Neuron (in vitro differentiated cells): ENCODE data around the gene PDGFC.
"Not testable (repeated sequence)": the region's sequence is repeated elsewhere in the genome, so short reads cannot be mapped to it uniquely, and the experiment has no call there.

Experiments
- H2AFZ ChIP-seq: one replicate; pipeline ENCODE4 v1.6.1; 2013; ENCODE audit warnings: low read depth, mild to moderate bottlenecking, inconsistent platforms, low read length, moderate library complexity
- H3K27me3 ChIP-seq: one replicate; pipeline ENCODE4 v1.6.1; 2013; ENCODE audit warnings: low read length; ENCODE audit not compliant: insufficient read depth
- H3K36me3 ChIP-seq: one replicate; pipeline ENCODE4 v1.6.1; 2013; ENCODE audit warnings: low read length; ENCODE audit not compliant: insufficient read depth
- H3K4me1 ChIP-seq: one replicate; pipeline ENCODE4 v1.6.1; 2013; ENCODE audit warnings: low read length; ENCODE audit not compliant: insufficient read depth
- H3K4me3 ChIP-seq: 2 replicates; pipeline ENCODE4 v1.5.1; 2013; ENCODE audit warnings: mild to moderate bottlenecking, low read length, moderate library complexity
- H3K9me3 ChIP-seq: one replicate; pipeline ENCODE4 v1.6.1; 2013; ENCODE audit warnings: low read length

Gene PDGFC

DNA sequence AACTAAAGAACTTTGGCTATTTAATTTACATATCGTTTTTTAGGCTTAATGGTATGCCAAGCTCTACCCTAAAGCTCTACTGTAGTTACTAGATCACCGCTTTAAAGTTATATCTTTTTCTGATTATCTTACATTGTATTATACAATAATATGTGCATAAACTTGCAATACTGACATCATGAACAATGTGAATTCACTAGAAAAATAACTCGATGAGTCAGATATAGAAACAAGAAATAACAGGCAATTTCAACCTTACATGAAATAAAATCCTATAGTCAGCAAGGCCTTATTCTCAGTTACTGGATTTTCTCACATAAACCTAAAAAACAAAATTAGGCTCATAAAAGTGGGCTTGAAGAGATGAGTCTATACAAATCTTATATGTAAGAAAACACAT is 32.5 kb downstream of the PDGFC start:
- H3K27me3 ChIP-seq: no peaks in the 10 kb centered on the region
- no peaks in the 10 kb centered on the region for H3K9me3 ChIP-seq
- peaks cover 10% of the 10 kb centered on the region for H3K4me1 ChIP-seq
- H2AFZ ChIP-seq: no peak overlapping the region
- no peak overlapping the region for H3K4me3 ChIP-seq
- H3K36me3 ChIP-seq: no peaks in the 10 kb centered on the region

DNA sequence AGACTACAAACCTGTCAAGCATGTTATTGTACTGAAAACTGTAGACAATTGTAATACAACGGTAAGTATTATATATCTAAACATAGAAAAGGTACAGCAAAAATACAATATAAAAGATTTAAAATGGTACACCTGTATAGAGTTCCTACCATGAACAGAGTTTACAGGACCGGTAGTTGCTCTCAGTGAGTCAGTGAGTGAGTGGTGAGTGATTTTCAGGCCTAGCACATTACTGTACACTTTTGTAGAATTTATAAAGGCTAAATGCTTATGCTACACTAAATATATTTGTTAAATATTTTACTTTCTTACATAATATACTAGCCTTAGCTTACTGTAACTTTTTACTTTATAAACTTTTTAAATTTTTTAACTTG is 37.4 kb downstream of the PDGFC start:
- H3K27me3 ChIP-seq: no peaks in the 10 kb centered on the region
- H3K4me3 ChIP-seq: no peak overlapping the region
- H2AFZ ChIP-seq: no peak overlapping the region
- H3K36me3 ChIP-seq: no peaks in the 10 kb centered on the region
- no peaks in the 10 kb centered on the region for H3K4me1 ChIP-seq
- peaks cover 2% of the 10 kb centered on the region for H3K9me3 ChIP-seq

DNA sequence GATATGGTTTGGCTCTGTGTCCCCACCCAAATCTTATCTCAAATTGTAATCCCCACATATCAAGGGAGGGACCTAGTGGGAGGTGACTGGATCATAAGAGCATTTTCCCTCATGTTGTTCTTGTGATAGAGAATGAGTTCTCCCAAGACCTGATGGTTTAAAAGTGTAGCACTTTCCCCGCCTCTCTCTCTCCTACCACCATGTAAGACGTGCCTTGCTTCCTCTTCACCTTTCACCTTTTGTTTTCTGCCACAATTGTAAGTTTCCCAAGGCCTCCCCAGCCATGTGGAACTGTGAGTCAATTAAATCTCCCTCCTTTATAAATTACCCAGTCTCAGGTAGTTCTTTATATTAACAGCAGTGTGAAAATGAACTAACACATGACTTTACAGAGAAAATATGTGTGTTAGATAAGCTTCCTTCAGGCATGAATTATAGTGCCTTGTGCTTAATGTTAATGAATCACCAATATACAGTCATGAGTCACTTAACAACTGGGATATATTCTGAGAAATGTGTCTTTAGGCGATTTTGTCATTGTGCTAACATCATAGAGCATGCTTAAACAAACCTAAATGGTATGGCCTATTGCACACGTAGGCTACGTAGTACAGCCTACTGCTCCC is 37.9 kb downstream of the PDGFC start:
- H3K27me3 ChIP-seq: no peaks in the 10 kb centered on the region
- no peaks in the 10 kb centered on the region for H3K4me1 ChIP-seq

DNA sequence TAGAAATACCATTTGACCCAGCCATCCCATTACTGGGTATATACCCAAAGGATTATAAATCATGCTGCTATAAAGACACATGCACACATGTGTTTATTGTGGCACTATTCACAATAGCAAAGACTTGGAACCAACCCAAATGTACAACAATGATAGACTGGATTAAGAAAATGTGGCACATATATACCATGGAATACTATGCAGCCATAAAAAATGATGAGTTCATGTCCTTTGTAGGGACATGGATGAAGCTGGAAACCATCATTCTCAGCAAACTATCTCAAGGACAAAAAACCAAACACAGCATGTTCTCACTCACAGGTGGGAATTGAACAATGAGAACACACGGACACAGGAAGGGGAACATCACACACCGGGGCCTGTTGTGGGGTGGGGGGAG is 39.2 kb downstream of the PDGFC start:
- H3K36me3 ChIP-seq, H2AFZ ChIP-seq, H3K4me3 ChIP-seq, H3K9me3 ChIP-seq, H3K27me3 ChIP-seq, H3K4me1 ChIP-seq: not testable (repeated sequence)

More for the DNA sequence above, 37.9 kb downstream of the PDGFC start:
- H3K36me3 ChIP-seq: no peaks in the 10 kb centered on the region
- peaks cover 2% of the 10 kb centered on the region for H3K9me3 ChIP-seq
- no peak overlapping the region for H2AFZ ChIP-seq
- no peak overlapping the region for H3K4me3 ChIP-seq

DNA sequence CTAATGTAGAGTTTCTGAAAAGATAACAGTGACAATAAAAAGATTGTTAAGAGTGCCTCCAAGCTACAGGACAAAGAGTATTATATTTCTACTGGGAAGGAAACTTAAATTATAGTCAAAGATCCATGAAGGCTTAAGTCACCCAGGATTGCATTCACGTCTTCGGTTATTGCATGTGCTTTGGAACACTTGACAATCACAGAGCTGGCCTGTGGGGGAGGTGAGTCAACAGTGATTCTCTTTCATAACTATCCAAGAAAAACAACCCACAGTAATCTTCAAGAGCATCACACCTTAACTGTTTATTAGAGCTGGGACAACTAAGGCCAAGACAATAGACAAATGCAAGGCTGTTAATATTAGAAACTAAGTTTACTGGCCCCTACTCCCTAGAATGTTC is 40.3 kb downstream of the PDGFC start:
- no peaks in the 10 kb centered on the region for H3K27me3 ChIP-seq
- H3K36me3 ChIP-seq: no peaks in the 10 kb centered on the region
- no peak overlapping the region for H2AFZ ChIP-seq
- no peak overlapping the region for H3K4me3 ChIP-seq
- no peaks in the 10 kb centered on the region for H3K4me1 ChIP-seq
- H3K9me3 ChIP-seq: peaks cover 4% of the 10 kb centered on the region

DNA sequence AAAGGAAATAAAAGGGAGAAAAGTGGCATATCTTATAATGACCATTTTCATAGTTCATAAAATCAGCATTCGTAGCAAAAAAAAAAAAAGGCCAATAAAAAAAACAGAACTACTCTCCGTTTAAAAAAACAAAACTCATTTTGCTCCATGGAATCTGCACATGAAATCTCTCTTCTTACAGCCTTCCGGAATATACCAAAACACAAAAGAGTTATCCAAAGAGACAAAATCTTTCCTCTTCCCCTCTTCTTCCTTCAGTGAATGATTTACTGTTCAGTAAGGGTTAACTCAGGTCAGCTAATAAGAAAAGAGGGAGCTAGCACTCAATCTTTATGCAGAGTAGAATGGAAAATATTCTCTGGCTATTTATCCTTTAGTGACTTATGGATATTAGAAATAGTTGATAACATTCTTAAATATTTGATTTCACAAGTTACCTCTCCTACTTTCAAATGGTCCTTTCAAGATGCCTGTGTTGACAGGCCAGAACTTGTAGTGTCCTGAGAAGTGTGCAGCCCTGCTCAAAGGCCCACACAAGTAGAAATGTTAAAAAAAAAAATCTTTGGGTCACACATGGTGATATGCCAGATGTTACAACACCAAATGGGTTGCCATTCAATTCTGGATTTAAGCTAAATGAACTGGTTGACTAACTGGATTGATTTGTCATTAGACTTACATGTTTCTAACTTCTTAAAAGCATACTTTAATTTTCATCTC is 42.1 kb downstream of the PDGFC start:
- no peak overlapping the region for H2AFZ ChIP-seq
- no peak overlapping the region for H3K4me3 ChIP-seq
- H3K27me3 ChIP-seq: no peaks in the 10 kb centered on the region
- peaks cover 4% of the 10 kb centered on the region for H3K9me3 ChIP-seq
- H3K4me1 ChIP-seq: no peaks in the 10 kb centered on the region
- H3K36me3 ChIP-seq: no peaks in the 10 kb centered on the region

DNA sequence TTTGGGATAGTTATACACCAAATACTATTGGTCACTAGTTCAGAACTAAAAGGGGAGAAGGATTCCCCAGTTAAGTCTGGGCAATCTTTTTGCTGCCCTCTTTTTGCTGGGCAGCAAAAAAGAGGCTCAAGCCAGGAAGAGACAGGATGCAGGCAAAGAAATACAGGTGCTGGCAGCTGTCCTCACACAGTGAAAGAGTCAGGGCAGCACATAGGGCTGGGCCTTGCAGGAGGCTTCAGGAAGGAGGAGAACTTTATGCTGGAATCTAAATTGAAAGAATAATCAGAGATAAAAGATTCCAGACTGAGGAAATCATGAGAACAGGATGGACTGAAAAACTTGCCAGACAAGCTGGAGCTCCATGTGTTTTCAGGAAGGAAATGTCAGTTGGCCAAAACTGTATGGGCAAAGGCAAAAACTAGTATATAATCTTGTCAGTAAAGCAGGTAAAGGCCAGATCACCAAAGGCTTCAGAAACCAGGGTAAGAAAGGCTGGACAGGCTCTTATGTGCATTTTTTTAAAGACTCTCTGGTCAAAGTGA is 46.8 kb downstream of the PDGFC start:
- Histone ChIP-seq H2AFZ (no peak overlapping the region), H3K36me3 (no peaks in the 10 kb centered on the region), H3K4me3 (no peak overlapping the region), H3K4me1 (no peaks in the 10 kb centered on the region), H3K27me3 (no peaks in the 10 kb centered on the region), H3K9me3 (peaks cover 2% of the 10 kb centered on the region)

DNA sequence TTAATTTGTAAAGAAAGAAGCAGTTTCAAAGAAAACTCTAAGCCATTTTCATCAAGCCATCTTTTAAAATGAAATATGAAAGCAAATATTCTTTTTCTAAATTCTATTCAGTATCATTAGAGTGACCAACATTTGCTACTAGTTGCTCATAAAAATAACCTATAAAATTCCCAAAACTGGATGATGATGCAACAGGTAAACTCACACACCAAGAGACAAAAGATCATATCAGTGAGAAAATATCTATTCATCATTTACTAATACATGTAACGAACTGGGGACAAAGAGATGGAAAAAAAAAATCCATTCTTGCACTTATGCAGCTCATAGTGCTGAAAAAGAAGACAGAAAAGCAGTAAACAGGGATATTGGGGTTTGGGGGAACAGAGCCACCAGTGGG is 48.1 kb downstream of the PDGFC start:
- Histone ChIP-seq H2AFZ (no peak overlapping the region), H3K9me3 (peaks cover 2% of the 10 kb centered on the region)

DNA sequence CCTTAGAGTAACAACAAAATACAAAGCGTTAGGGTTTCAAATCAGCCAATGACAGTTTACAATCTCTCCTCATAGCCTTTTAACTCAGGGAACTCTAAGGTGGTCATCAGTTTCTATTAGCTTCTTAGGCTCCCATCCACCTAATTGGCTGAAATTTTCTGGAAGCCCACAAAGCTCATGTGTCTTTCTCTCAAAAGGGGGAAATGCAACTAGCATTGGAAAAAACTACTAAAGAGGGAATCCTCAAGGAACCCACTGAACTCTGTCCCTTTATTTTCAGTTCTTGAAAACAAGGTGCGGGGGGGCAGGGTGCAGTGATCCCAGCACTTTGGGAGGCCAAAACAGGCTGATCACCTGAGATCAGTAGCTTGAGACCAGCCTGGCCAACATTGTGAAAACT is 56.4 kb downstream of the PDGFC start:
- Histone ChIP-seq H2AFZ (no peak overlapping the region), H3K9me3 (peaks cover 2% of the 10 kb centered on the region), H3K36me3 (no peaks in the 10 kb centered on the region), H3K27me3 (no peaks in the 10 kb centered on the region), H3K4me1 (no peaks in the 10 kb centered on the region), H3K4me3 (no peak overlapping the region)

More for the DNA sequence above, 48.1 kb downstream of the PDGFC start:
- Histone ChIP-seq H3K4me3 (no peak overlapping the region), H3K36me3 (no peaks in the 10 kb centered on the region), H3K27me3 (no peaks in the 10 kb centered on the region), H3K4me1 (no peaks in the 10 kb centered on the region)

DNA sequence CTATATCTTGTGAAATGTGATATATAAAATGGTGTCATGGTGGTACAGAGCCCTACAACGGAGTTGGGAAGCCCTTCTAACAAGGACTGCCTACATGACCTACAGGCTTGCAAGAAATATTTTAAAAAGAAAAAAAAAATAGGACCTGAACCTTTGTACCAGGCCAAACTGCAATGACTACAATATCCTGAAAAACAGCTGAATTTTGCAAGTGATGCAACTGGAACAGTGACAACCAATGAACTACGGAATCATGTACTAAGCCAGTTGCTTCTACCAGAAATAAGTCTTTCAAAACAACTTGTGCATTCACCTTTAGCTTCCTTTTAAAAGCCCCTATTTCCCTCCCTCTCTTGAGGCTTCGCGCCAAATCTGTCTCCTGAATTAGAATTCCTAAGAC is 58.4 kb downstream of the PDGFC start:
- H3K9me3 ChIP-seq: peaks cover 2% of the 10 kb centered on the region
- H3K27me3 ChIP-seq: no peaks in the 10 kb centered on the region
- H3K36me3 ChIP-seq: no peaks in the 10 kb centered on the region
- no peak overlapping the region for H3K4me3 ChIP-seq
- no peak overlapping the region for H2AFZ ChIP-seq
- no peaks in the 10 kb centered on the region for H3K4me1 ChIP-seq

DNA sequence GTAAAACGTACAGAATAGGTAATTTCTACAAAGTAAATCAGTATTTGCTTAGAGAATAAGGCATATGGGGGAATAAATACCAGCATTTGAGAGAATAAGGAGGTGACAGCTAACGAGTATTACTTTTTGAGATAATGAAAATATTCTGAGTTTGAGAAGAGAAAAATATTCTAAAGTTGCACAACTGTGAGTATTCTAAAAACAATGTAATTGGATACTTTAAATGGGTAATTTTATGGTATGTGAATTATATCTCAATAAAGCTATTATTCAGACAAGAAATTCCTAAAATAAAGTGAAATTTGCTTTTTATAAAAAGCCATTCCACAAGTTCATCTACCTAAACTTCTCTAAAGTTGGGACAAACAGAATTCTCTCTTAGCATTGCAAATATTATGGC is 62.6 kb downstream of the PDGFC start:
- Histone ChIP-seq H2AFZ (no peak overlapping the region), H3K4me1 (no peaks in the 10 kb centered on the region), H3K36me3 (no peaks in the 10 kb centered on the region), H3K4me3 (no peak overlapping the region), H3K9me3 (no peaks in the 10 kb centered on the region), H3K27me3 (no peaks in the 10 kb centered on the region)

DNA sequence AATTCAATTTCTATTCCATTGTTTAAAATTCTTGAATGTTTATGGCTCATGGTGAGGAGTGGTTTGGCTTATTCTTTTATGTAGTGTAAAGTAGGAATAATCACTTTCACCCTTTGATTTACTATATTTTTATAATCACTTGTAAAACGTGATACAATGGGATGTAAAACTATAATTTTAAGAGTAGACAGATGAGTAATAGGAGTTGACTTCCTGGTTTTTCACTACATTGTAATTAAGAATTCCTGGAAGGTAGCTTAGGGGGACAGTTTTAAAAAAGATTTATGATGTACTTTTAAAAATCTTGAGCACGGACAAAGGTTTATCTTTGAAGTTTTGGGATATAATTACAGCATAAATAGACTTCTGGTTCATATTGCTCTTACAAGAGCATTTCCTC is 65.3 kb downstream of the PDGFC start:
- no peak overlapping the region for H2AFZ ChIP-seq

DNA sequence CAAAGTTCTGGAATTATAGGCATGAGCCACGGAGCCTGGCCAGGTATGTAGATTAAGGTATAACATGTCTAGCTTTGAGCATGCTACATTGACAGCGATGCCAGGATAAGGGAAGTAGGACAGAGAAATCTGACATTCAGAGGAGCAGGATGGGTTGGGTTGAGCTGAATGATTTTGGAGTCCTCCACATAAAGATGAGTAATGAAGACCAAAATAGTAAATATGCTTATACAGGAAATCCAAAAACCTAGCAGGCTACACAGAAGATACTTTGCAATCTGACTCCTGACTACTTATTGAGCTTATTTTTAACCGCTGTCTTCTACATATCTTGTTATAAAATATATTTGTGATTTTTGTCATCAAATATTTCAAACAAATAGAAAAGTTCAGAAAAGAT is 69.7 kb downstream of the PDGFC start:
- Histone ChIP-seq H3K36me3 (no peaks in the 10 kb centered on the region), H3K4me3 (no peak overlapping the region), H3K9me3 (no peaks in the 10 kb centered on the region), H2AFZ (no peak overlapping the region), H3K27me3 (no peaks in the 10 kb centered on the region), H3K4me1 (no peaks in the 10 kb centered on the region)

More for the DNA sequence above, 65.3 kb downstream of the PDGFC start:
- Histone ChIP-seq H3K27me3 (no peaks in the 10 kb centered on the region), H3K4me3 (no peak overlapping the region), H3K36me3 (no peaks in the 10 kb centered on the region), H3K4me1 (no peaks in the 10 kb centered on the region), H3K9me3 (no peaks in the 10 kb centered on the region)
